ENCODE measurements around the gene PRRC2C. TPM values are rescaled to one million over a fixed set of nuclear protein-coding genes. Genes with fewer than 3 reads are reported as not detected.
A peak's percentile ranks its signal among the peaks of the same experiment; 100 is the strongest.

Gene PRRC2C
- total and polyA plus RNA-seq, 2 experiments from 2014 or later: 186 to 368 TPM

- no peak for TF ChIP-seq REST (IDR thresholded peaks at IDR 0.05; ENCODE audit: unreplicated experiment)
- no peak for TF ChIP-seq EZH2 (IDR thresholded peaks at IDR 0.05; ENCODE audit: low read depth, unreplicated experiment)
- TF ChIP-seq CTCF (conservative IDR thresholded peaks at IDR 0.05; ENCODE audit: low read depth in 2 of 2): no peak
- TF ChIP-seq ZNF114 (CRISPR knock-in tag; IDR thresholded peaks at IDR 0.05): no peak
- no peak for TF ChIP-seq ZNF331 (CRISPR knock-in tag; IDR thresholded peaks at IDR 0.05; ENCODE audit: low read depth)
- no peak for TF ChIP-seq STAT1 (IDR thresholded peaks at IDR 0.05; ENCODE audit: unreplicated experiment)
Observed at GRCh38 chr1:171521567-171521966, 36.2 kb downstream of the PRRC2C start (continued).

GRCh38 chr1:171530676-171531075 lies 45.3 kb downstream of the PRRC2C start:
- Mint-ChIP-seq H3K4me3 (no peak overlapping the region), H3K27me3 (ENCODE audit: insufficient read depth, low read depth, poor library complexity) (no peaks in the 10 kb centered on the region), H3K4me1 (no peaks in the 10 kb centered on the region), H3K27ac (no peak overlapping the region), H3K36me3 (ENCODE audit: low read depth) (peaks cover 80% of the 10 kb centered on the region), H3K9me3 (no peaks in the 10 kb centered on the region)
- H3K4me2 ChIP-seq: no peak overlapping the region
- no peaks in the 10 kb centered on the region for H3K27me3 ChIP-seq (ENCODE audit: insufficient read depth)
- H3F3A ChIP-seq (replicated peaks; ENCODE audit: low read depth): 0 out of 2 replicates have a peak, but pooled peaks cover 4% of the 10 kb centered on the region
- DNase-seq (ENCODE audit: low spot score) (no peak), ATAC-seq (no peak)
- no peak for TF ChIP-seq JUNB (IDR thresholded peaks at IDR 0.05; ENCODE audit: unreplicated experiment)
- TF ChIP-seq ZNF114 (CRISPR knock-in tag; IDR thresholded peaks at IDR 0.05): no peak
- TF ChIP-seq EZH2 (IDR thresholded peaks at IDR 0.05; ENCODE audit: low read depth, unreplicated experiment): no peak
- TF ChIP-seq ZNF462 (CRISPR knock-in tag; IDR thresholded peaks at IDR 0.05): no peak
- TF ChIP-seq CTCF (conservative IDR thresholded peaks at IDR 0.05; ENCODE audit: low read depth in 2 of 2): no peak
- H3K4me1 ChIP-seq (ENCODE audit: insufficient read depth): no peaks in the 10 kb centered on the region
- H3K9me2 ChIP-seq (ENCODE audit: insufficient read depth): no peaks in the 10 kb centered on the region
- H4K20me1 ChIP-seq (replicated peaks; ENCODE audit: insufficient read depth): peaks cover 21% of the 10 kb centered on the region
- peaks cover 73% of the 10 kb centered on the region for H3K36me3 ChIP-seq (ENCODE audit: insufficient read depth)
- no peak overlapping the region for H2AFZ ChIP-seq
- H3K79me2 ChIP-seq (replicated peaks; ENCODE audit: insufficient read depth): peaks cover 13% of the 10 kb centered on the region; the same call in 1 of the 2 replicates
- H3K27ac ChIP-seq (ENCODE audit: low read depth): peak overlapping the region; percentile 52; the same call in 1 of the 2 replicates
- H3K4me3 ChIP-seq: no peak overlapping the region
